NOMO-1 treated with dmso at 0.1 percent for 144 hours (cell line): Measurements from ENCODE around the gene RAB25.
A peak's percentile ranks its signal among the peaks of the same experiment; 100 is the strongest.

Experiments
- DNase-seq: peaks from one replicate; lab custom pipeline; 2025; ENCODE audit not compliant: unreplicated experiment; lab: John Stamatoyannopoulos, UW

Gene RAB25

DNA sequence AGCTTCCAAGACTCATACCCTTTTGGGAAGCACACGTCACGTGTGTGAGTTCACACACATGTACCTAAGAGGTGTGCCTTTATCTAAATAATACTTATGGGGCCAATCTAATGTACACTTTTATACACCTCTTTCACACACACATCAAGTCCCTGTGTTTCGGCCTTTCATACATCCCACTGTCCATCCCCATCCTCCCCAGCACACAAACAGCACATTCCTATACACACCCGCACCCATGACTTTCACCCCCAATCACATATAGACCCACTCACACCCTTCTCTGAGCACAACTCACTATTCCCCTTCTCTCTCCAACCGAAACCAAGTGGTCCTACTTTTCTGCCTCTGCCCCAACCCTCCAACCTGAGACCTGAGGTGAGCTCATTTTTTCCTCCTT lies 17.8 kb downstream of the RAB25 start:
- no peak for DNase-seq

DNA sequence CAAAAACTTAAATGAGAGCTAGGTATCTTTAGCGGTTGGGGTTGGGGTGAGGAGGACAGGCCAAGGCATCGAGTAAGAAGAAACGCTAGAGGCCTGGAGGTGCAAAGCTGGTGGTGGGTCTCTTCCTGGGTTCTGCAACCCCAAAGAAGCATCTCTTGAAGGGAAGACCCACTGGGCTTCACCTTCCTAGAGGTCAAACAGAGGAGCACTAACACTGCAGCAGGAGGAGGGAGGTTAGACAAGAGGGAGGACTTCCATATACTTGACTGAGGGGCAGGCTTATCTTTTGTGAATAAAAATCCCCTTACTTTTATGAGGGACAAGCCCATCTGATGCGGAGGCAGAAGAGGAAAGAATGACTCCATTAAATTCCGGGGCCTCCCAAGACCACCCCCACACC lies 18.8 kb downstream of the RAB25 start:
- no peak for DNase-seq

DNA sequence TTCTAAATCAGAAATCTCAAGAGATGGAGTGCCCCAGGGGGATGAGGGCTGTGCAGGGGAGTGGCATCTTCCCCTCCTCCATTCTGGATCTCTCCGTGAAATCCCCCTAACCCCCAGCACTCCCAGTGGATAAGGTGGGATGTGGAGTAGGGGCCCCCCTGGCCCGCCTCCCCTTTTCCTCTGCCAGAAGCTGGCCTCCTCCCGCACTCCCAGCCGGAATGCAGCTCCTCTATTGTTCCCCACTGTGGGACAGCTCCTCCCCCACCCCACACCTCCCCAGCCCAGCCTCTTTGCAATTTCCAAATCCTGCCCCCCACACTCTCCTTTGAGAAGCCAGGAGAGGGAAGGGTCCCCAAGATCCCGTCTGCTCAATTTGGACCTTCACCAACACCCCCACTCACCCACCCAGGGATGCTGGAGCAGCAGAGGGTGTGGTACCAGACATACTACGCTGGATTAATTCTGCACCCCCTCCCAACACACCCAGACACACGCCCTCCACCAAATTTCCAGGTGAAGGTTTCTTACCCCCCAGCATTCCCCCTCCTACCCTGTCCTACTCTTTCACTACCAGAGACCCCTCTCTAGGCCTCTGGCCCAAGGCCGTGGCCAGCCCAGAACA lies 19.4 kb downstream of the RAB25 start:
- no peak for DNase-seq

DNA sequence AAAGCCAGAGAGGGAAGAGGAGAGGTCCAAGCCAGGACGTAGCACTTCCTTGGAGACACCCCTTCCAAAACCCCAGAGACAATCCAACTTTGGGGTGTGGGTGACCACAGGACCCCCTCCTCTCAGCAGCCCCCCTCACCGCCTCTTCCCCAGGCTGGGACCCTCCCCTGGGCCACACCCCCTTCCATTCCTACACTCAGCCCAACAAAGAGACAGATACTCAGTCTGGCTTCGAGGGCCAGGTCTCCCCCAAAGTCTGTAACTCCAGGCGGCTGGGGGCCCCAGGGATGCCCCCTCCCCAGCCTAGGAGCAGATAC lies 19.9 kb downstream of the RAB25 start:
- DNase-seq: no peak

DNA sequence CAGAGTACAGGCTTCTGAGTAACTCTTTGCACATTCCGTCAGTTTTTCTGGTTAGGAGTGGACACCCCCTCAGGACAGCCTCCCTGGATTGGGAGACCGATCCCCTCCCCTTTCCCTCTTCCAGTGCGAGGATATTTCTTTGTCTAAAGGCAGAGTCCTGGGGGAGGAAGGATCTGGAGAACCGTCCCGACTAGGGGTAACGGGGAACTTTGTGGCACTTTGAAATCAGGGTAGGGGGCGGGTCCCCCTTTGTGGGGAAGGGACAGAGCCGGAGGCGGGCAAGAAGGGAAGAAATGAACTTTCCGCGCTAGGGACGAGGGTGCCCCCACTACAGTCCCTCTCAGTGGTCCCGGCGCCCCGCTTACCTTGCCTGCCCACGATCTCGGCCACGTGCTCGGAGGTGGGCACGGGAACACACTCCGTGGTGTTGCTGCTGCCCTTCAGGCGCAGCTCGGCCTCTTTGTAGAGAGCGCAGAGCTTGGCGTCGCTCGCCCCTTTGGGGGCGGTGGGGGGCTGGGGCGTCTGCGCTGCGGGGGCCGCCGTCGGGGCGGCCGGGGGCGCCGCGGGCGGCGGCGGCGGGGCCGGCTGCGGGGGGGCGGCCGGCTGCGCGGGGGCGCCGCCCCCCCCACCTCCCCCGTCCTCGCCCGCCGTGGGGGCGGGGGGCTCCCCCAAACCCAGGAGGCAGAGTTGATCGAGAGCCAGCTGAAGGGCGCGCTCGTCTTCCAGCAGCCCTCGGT lies 20.4 kb downstream of the RAB25 start:
- DNase-seq: no peak

DNA sequence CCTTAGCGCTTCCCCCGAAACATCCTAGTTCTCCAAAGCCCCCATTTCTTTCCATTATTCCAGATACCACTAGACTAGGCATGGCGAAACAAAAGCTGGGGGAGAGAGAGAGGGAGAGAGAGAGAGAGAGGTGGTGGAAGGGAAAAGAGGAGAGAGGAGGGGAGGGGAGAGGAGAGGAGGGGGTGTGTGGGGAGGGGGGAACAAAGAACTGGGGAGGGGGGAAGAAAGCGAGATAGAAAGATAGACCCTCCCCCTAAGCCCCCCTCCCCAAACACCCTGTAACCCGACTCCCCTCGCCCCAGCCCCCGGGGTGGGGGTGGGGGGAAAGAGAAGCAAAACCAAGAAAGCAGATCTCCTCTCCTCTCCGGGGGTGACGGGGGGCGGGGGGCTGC lies 21.0 kb downstream of the RAB25 start:
- DNase-seq: no peak

DNA sequence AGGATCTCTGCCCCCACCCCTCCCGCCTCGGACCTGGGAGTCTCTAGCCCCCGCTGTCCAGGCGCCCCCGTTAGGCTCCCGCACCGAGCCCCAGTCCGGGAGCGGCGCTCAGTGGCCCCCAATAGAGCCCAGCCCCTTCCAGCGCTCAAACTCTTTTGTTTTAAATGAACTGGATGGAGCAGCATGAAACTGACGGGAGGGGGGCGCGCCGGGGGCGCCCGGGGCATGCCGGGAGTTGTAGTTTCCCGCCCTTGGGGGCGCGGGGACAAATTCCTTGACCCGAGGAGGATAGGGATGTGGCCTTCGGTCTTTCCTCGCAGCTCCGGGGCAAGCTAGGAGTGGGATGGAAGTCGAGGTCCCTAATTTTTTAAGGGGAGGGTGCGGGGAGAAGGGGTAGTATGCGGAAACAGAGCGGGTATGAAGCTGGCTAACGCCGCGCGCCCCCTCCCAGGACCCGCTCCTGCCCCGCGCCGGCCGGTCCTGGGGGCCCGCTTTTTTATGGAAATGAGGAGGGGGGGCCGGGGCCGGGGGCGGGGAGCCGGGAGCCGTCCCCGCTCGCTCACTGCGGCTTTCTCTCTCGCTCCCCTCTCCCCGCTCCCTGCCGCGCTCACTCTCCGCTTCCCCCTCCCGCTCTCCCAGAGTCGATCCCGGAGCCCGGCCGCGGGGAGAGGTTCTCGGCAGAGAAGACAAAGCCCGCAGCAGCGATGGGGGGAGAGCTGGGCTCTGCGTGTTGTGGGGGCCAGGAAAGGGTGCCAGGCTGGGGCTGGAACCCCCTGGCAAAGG lies 21.5 kb downstream of the RAB25 start, which contains the start of gene MEX3A:
Gene MEX3A, minus strand, starts transcription at position 157 of the 783 bp plus-strand sequence. CDS start 467 bp downstream, outside the sequence.
- no peak for DNase-seq

DNA sequence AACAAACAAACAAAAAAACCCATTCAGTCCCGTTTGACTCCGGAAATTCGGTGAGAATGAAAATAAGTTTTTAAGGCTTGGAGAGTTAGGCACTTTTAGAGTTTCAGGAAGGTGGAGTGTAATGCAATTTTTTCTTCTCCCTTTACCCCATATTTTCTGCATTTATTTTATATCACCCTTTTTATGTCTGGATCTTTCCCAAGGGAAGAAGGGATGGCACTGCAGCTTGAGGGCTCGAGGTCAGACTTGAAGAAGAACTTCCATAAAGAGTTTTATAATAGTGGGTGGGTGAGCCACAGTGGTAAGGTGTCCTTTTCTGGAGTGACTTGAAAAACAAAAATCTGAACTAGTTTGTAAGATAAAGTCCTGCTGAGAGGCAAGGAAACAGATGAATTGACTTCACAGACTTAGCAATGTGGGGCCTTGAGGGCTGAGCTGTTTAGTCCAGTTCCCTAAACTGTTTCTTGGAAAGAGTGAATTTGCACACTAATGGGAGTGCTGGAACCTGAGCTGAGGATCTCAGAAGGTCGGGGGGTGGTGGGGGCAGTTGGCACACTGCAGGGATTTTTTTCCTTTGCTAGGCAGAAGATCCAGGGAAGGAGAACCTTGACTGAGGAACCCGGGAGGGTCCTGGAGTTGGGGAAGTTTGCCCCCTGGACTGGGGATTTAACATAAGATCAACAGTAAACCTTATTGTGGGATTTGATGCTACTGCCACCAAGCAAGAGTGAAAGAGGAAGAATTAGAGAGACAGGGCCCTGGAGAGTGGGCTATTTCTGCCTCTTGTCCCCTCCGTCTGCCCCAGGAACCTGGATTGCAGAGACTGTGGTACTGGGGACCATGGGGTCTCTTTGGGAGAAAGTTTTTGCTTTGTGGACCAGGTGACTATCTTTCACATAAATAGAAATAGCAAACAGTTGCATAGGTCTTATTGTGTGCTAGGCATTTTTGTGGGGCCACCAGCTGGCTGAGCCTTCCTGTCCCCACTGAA lies 23.1 kb downstream of the RAB25 start:
- DNase-seq: no peak

DNA sequence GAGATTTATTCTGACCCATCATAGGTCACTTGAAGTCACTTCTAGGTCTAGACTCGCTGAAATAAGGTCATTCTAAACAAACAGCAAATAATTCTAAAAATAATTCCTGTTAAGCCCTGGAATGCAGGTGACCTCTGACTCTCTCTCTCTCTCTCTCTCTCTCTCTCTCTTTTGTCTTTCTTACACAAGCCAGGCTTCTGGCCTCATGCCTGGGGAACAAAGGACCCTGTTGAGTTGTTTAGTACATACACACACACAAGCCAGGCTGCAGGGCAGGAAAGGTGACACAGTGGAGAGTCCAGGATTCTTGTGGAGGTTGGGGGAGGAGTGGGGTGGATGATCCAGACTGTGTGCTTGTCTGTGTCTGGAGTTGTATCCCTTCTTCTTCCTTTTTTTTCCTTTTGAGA lies 25.3 kb downstream of the RAB25 start:
- no peak for DNase-seq

DNA sequence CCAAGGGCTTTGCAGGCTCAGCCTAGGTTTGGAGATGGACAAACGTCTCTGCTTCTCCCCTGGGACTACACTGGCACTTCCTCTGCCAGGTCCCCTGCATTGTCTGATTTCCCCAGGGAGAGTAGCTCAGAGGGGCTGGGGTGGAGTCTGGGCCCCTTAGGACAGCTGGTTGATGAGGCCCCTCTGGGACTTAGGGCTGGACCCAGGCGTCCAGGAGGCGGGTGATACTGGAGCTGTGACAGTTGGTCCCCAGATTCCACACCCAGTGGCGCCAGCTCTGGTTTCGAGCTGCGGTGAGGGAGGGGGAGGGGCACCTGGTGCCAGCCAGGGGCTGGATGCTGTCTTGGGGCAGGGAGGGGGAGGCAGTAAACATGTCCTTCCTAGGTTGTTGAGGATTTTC lies 28.7 kb downstream of the RAB25 start:
- no peak for DNase-seq

DNA sequence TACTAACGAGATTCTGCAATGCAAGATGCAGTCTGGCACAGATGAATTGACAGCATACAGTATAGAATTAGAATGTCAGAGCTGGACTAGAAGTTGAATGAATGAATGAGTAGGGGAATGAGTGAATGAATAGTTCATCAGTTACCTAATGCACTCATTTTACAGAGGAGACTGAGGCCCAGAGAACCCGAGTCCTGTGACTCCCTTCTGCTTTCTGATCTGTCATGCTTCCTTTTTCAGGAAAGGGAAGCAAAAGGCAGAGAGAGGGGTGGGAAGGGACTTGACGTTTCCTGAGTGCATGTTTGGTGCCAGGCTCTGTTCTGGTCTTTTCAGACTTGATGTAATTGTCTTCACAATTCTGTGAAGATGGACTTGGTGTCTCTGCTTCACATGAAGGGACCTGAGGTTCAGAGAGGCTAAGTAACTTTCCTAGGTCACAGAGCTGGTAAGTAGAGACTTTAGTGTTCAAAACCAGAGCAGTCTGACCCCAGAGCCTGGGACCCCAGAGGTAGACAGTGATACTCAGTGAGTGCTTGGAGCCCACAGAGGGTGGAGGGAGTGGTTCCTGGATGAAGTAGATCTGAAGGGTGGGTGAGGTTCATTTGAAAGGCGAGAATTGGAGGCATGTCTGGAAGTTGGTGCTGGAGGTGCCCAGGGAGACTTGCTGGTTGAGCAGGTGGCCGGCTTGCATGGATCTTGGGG lies 29.3 kb downstream of the RAB25 start:
- no peak for DNase-seq

DNA sequence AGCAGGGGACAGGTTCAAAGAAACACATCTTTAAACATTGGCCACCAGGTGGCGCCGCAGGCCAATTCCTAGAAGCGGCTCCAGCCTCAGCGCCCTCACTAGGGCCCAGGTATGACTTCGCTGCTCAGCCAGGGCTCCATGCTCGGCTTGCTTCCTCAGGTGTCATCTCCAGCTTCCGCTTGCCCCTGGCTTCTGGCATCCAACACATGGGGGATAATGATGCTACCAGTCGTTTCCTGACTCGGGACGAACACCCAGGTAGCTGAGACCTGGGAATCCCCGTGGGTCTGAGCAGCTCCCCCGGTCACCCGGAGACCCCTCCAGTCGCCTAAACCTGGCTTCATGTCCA lies 29.9 kb downstream of the RAB25 start:
- peak; percentile 37 for DNase-seq

DNA sequence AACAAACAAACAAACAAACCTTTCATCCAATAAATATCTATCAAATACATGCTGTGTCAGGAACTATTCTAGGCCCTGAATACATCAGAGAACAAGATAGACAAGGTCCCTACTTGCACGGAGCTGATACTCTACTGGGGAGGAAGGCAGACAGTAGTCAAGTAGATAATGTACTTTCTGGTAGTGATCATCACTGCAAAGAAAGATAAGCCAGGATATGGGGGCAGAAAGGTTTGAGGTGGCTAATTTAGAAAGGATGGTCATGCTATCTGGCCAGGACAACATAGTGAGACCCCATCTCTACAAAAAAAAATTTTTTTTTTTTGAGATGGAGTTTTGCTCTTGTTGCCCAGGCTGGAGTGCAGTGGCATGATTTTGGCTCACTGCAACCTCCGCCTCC lies 30.6 kb downstream of the RAB25 start:
- no peak for DNase-seq

DNA sequence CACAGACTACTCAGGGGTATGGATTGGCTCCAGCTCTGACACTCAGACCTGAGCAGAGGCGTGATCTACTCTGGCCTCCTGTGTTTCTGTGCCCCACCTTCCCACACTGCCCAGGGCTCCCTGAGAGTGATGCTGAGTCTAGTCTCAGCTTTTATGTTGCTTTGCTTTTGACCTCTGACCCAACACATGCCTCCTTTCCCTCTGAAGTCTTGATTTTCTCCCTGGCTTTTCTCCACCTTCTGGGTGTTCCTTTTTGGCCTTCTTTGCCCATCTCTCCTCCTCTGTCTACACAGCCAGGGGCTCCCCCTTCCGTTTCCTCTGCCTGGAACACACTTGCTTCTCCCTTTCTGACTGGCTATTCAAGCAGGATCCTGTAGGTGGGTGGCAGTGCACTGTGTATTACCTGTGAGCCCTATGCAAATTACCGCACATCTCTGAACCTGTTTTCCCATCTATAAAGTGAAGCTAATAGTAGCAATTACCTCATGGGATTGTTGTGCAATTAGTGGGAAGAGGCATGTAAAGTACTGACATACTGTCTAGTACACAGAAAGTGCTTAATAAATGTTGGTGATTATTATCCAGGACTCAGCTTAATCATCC lies 35.0 kb downstream of the RAB25 start:
- no peak for DNase-seq

DNA sequence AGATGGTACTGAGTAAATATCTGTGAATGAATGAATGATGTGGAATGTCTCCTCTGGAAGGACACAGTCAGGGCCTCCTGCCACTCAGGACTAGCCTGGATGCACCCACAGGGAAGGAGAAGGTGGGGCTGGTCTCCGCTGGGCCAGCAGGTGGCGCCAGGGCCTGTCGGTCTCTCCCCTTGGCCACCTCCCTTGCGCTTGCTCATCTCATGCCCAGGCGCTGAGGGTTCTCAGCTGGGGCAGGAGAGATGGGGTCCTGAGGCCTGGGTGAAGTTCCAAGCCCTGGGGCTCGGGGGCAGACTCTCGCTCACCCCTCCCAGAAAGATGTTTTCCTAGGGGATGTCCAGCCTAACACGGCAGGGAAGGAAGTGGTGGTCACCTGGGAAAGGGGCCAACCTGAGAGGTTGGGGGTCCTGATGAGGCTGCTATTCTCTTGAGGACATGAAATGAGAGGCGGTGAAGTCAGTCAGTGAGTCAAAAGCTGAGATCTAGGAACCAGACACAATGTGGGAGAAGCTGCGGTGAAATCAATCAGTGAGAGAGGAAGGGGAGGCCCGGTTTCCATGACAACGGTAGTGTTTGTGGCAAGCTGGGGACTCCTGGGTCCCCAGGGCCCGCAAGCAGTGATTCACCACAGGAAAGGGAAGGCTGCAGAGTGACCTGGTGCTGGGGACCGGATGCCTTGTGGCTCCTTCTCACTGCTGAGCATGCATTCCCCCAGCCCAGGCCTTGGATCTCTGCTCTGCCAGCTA lies 35.9 kb downstream of the RAB25 start:
- DNase-seq: peak; percentile 83

DNA sequence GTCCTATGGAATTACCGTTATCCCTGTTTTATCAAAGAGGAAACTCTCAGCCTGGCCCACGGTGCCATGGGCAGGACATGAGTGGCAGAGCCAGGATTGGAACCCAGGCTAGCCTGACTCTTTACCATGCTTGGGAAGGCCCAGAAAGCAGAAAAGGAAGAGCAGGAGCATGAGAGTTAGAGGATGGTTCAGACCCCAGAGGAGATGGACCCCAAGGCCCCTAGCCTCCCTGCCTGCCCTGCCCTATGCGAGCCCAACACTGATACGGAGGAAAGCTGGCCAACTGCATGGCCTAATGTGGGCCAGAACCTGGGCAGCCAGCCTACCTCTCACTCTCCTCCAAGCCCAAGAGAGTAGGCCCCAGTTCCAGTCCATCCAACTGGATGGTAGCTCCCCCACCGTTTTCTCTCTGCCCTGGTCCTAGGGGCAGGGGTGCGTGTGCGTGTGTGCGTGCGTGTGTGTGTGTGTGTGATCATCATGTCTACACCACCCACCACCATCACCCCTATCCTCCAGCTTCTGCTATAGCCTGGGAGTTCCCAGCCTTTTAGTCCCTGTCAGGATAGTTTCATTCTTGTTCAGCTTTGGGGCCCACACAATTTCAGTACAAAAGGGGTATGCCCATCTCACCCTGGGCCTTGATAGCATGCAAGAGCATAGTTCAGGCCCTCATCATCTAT lies 36.7 kb downstream of the RAB25 start:
- DNase-seq: no peak

DNA sequence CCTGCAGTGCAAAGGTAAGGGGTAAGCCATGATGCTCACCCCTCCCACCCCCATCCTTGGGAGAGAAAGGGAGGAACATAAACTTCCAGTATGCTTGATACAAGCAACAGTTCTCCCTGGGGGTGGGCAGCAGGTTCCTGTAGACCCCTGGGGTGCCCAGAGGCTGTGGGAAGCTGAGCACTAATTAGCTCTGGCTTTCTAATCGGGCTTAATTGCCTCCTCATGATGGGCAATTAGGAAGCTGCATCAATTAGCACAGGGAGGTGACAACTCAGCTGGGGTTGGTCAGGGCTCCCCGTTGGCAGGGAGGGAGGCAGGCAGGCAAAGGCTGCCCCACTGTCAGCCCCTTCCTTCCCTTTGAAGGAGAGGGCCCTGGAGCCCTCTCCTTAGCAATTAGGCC lies 37.8 kb downstream of the RAB25 start:
- DNase-seq: no peak

DNA sequence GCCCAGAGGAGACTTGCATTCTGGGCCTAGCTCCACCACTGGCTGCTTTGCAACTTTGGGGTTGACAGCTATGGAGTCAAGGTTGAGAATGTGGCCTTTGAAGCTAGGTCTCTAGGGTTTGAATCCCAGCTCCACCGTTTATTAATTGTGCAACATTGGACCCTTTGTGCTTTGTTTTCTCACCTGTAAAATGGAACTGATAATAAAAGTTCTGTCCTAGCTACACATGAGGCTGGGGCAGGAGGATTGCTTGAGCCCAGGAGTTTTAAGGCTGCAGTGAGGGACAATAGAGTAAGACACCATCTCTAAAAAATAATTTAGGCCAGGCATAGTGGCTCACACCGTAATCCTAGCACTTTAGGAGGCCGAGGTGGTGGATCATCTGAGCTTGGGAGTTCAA lies 38.3 kb downstream of the RAB25 start:
- no peak for DNase-seq
